GM03348 (cell line): Measurements from ENCODE around the gene RERE.
"Not testable (repeated sequence)": the region's sequence is repeated elsewhere in the genome, so short reads cannot be mapped to it uniquely, and the experiment has no call there.

Source experiments
- DNase-seq: peaks from one replicate; pipeline ENCODE4 v3.0.0; 2012; ENCODE audit warnings: low spot score

RERE gene

GRCh38 chr1:8751984-8752383 is 65.5 kb downstream of the RERE start:
- DNase-seq, result no peak

DNA sequence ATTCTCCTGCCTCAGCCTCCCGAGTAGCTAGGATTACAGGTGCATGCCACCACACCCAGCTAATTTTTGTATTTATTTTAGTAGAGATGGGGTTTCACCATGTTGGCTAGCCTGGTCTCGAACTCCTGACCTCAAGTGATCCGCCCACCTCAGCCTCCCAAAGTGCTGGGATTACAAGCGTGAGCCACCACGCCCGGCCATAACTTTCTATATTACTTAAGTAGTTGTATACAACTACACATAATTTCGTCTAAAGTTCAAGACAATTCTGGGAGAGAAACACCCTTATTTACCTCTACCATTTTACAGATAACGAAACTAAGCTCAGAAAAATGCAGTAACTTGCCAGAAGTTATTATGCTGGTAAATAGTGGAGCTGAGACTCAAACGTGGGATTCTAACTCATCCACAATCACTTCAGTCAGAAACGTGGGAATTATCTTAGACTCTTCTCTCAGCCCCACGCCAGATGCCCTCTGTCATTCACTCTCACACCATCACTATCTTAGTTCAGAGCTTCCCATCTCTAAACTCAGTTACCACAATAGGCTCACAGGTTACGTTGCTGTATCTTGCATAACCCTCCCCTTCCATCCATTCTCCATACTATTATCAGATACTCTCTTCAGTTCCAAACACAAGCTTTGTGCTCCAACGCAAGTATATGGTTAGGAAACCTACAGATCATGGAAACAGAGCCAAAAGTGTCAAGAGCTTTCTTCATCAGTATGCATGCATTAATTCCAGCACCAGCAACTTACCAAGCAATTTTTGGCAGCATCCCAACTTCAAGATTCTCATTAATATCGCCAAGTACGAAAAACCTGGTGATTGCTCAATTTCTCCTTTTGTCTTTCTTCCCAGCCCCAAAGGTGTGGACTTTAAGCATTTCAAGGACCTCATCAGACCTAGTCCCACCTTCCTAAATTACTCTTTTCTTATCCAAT is 69.3 kb downstream of the RERE start:
- no peak for DNase-seq

- no peak for DNase-seq
These were observed 70.9 kb downstream of the RERE start for GRCh38 chr1:8746554-8746953.

DNA sequence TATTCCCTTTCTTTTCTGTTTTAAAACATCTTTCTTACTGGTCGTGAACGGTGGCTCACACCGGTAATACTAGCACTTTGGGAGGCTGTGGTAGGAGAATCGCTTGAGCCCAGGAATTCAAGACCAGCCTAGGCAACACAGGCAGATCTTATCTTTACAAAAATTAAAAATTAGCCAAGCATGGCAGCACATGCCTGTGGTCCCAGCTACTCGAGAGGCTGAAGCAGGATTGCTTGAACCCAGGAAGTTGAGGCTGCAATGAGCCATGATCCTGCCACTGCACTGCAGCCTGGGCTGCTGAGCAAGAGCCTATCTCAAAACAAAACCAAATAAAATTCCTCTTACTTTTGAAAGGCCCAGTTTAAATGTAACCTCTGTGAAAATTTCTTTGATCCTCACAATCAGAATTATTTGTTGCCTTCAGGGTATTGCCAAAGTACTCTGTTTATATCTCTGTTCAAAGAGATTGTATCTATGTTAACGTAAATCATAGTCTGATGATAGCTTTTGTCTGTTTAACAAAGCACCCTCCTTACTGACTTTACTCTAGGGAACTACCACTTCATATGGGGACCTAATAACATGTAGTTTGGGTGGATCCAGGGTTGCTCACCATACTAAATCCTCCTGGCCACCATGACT is 71.6 kb downstream of the RERE start:
- no peak for DNase-seq

DNA sequence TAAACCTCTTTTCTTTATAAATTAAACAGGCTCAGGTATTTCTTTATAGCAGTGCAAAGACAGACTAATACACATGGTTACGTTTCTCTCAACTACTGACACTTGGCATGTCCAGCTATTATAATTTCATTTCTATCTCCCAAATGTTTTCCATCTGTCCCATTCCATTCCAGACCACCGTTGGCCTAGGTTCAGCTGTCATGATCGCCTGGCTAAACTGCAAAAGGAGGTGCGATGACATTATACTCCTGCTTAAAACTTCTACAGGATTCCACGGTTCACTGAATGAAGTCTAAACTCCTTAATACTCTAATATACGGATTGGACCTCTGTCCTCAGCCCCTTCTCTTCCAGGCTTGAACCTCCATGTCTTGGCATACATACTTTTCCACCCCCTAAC is 72.1 kb downstream of the RERE start:
- no peak for DNase-seq

- no peak for DNase-seq
These were observed 75.2 kb downstream of the RERE start for GRCh38 chr1:8742022-8742924.

- DNase-seq, result peak; percentile 21
These were observed 77.4 kb downstream of the RERE start for GRCh38 chr1:8740034-8740449.

DNA sequence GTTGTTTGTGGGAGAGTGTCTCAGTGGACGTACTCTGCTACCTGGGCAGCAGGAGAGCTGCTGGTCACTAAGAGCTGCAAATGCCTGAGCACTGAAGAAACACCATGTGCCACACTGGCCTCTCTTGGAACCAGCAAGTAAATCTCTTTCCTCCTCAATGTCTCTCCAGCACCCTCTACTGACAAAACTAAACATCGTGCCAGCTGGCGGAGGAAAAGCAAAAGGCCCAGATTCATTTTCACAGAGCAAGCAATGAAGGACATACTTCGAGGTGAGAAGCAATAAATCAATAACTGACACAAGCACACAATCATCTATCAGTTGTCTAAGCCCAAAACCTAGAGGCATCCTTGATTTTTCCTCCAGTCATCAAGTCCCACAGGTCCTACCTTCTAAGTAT is 78.1 kb downstream of the RERE start:
- no peak for DNase-seq

DNA sequence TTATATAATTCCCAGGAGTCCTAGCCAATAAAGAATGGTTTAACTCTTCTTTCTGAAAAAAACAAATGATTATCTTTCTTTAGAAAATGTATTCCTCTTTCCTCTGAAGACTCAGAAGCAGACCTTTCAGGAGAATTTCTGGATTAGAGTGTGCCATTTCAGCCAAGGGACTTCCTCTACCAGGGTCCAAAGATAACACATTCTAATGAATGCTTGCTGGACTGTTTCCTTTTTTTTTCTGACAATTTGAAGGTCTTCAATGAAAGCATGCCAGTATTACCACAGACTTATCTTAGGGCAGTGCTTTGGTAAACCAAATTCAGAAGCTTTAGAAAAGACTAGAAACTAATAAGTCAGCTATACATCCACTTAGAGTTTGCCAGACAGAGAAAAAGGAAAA is 80.5 kb downstream of the RERE start:
- DNase-seq, result no peak

- DNase-seq, result no peak
These were observed 84.0 kb downstream of the RERE start for GRCh38 chr1:8733484-8733883.

GRCh38 chr1:8731162-8731561 is 86.3 kb downstream of the RERE start:
- DNase-seq, result no peak

GRCh38 chr1:8728464-8728863 is 89.0 kb downstream of the RERE start:
- DNase-seq, result no peak

DNA sequence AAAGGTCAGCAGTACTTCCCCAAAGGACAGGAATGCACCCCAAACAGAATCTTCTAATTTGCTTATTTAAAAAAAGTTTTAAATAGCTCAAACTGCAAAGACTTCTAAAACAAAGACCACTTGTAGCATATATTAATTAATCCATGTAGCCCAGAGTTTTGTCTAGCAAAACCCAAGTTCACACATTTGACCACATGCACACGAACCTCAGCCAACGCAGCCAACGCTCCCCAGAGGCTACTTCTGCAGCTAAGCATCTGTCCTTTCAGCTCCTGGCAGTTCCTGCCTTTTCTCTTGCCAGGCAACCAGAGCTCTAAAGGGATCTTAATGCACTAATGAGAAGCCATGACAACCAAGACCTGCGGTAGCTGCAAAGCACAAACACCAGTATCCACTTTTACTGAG is 89.6 kb downstream of the RERE start:
- peak; percentile 16 for DNase-seq

DNA sequence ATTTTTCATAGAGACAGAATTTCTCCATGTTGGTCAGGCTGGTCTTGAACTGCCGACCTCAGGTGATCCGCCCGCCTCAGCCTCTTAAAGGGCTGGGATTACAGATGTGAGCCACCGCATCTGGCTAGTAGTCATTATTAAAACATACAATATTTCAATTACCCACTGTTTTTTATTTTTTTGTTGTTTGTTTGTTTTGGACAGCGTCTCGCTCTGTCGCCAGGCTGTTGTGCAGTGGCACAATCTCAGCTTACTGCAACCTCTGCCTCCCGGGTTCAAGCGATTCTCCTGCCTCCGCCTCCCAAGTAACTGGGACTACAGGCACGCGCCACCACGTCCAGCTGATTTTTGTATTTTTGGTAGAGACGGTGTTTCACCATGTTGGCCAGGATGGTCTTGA is 90.1 kb downstream of the RERE start:
- not testable (repeated sequence) for DNase-seq

DNA sequence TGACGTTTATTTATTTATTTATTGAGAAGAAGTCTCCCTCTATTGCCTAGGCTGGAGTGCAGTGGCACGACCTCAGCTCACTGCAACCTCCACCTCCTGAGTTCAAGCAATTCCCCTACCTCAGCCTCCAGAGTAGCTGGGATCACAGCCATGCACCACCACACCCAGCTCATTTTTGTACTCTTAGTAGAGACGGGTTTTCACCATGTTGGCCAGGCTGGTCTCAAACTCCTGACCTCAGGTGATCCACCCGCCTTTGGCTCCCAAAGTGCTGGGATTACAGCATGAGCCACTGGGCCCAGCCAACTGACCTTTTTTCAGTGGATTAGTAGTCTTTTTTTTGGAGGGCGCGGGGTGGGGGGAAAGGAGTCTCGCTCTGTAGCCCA is 90.6 kb downstream of the RERE start:
- not testable (repeated sequence) for DNase-seq

GRCh38 chr1:8723010-8723409 is 94.4 kb downstream of the RERE start:
- no peak for DNase-seq

DNA sequence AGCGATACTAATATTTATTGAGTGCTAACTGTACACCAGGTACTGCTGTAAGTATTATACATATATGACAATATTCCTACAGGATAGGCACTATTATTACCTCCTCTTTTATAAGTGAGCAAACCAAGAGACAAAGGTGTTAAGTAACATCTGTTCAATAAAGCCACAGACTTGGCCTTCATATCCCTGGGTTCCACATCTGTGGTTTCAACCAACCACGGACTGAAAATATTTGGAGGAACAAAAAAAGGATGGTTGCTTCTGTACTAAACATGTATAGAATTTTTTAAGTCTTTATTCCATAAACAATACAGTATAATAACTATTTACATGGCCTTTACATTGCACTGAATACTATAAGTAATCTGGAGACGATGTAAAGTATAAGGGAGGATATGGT is 95.1 kb downstream of the RERE start:
- DNase-seq, result no peak

- DNase-seq, result no peak
These were observed 95.6 kb downstream of the RERE start for GRCh38 chr1:8721679-8722324.

DNA sequence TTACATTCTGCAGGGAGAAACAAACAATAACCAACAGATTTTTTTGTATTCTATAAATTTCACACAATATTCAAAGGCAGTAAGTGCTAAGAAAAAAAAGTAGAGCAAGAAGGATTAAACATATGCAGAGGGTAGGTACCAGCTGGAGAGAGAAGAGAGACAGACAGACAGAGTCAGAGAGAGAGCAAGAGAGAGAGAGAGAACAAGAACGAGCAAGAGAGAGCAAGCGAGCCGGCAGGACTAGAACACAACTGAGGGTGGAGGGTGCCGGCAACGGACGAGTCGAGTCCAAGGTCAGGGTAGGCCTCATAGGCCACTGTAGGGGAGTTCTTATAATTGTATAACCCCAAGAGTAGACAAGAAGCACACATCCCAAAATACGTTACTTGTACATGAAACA is 97.1 kb downstream of the RERE start:
- no peak for DNase-seq

DNA sequence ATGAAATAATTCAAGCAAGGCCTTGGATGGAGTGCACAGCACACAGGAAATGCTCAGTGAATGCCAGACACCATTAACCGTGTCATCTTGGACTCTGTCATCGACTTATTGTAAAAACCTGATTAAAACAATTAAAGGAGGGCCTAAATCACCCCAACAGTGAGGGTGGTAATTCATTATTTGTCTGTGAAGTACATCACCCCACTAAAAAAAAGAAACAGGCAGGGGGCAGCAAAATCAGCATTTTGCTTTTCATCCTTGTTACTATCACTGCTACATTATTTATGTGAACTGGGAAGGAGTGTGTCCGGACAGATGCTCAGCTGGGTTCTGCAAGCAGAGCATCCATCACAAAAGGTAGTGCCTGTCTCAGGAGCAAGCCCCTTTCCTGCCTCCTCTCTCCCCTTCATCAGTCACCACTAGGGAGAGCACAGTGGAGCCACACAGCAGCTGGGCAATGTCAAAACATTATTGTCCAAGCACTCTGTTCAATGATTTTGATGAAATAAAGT is 98.5 kb downstream of the RERE start:
- DNase-seq, result no peak

DNA sequence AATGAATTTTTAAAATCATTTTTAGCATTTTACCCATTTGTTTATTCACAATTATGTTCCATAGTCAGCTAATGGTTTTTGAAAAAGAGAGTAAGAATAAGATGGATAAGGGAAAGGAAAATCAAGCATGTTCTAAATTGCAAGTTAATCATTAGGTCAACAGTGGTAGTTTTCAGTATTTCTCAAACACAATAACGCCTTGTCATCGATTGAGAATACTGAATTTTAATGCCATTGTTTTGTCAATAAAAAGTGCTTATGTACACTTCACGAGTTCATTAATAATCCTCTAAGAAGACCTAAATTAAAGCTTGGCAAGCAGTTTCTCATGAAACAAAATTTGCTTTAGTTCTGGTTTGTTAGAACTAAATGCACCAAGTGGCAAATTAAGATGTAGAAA is 100.3 kb downstream of the RERE start:
- no peak for DNase-seq

GRCh38 chr1:8716238-8716637 is 101.2 kb downstream of the RERE start:
- no peak for DNase-seq
